SK-N-SH (cell line): Measurements from ENCODE around the gene WDFY1. TPM values are rescaled to one million over a fixed set of nuclear protein-coding genes. Genes with fewer than 3 reads are reported as not detected.

Experiments
- CTCF ChIA-PET: fragments of 300-600, 350-600 bp; formaldehyde crosslinking; extraction: SDS; loops from one replicate; lab custom pipeline; 2021; lab: Yijun Ruan, JAX
- POLR2A ChIA-PET: fragments of 350-600 bp; sonication (Branson Sonifier 250); formaldehyde crosslinking; extraction: SDS; loops from one replicate; lab custom pipeline; 2020; ENCODE audit warnings: antibody characterized with exemption, inconsistent platforms; lab: Yijun Ruan, JAX
- DNase-seq: peaks from one replicate; pipeline ENCODE4 v3.0.0; 2012
- H2AFZ ChIP-seq: fragments of 200-600 bp; sonication (generic); 2 replicates; pipeline ENCODE4 v1.8.1; 2016; ENCODE audit warnings: antibody characterized with exemption, mild to moderate bottlenecking, low read depth
- H3F3A ChIP-seq: fragments of 200-600 bp; sonication (generic); replicated peaks from 2 replicates; pipeline ENCODE3; 2016; ENCODE audit warnings: antibody characterized with exemption, mild to moderate bottlenecking; ENCODE audit not compliant: insufficient read depth
- H3K27ac ChIP-seq, 2 experiments: fragments of 200-500 bp in 1 of 2; fragments of 200-600 bp in 1 of 2; sonication (Bioruptor generic) in 1 of 2; sonication (generic), shearing (Covaris generic) in 1 of 2; 2 replicates each; pipeline versions ENCODE4 v1.5.1 to v1.6.1; 2014 to 2016; ENCODE audit warnings: low read depth in 2 of 2, inconsistent platforms in 1 of 2, low read length in 1 of 2, mild to moderate bottlenecking in 1 of 2, mixed read lengths in 1 of 2
- H3K27me3 ChIP-seq: fragments of 200-600 bp; sonication (generic), shearing (Covaris generic); 2 replicates; pipeline ENCODE4 v1.6.1; 2016; ENCODE audit warnings: mixed run types; ENCODE audit not compliant: insufficient read depth
- H3K36me3 ChIP-seq, 2 experiments: fragments of 200-500 bp in 1 of 2; fragments of 200-600 bp in 1 of 2; sonication (Bioruptor generic) in 1 of 2; sonication (generic) in 1 of 2; replicated peaks in 1 of 2; 2 replicates each; pipeline versions ENCODE3 to v1.5.1; 2014 to 2016; ENCODE audit warnings: low read length in 1 of 2, mild to moderate bottlenecking in 1 of 2; ENCODE audit not compliant: insufficient read depth in 2 of 2, control insufficient read depth in 1 of 2
- H3K4me1 ChIP-seq, 2 experiments: fragments of 200-500 bp in 1 of 2; fragments of 200-600 bp in 1 of 2; sonication (Bioruptor generic) in 1 of 2; sonication (generic), shearing (Covaris generic) in 1 of 2; 2 replicates each; pipeline versions ENCODE4 v1.5.1 to v1.6.1; 2014 to 2016; ENCODE audit warnings: low read depth in 1 of 2, low read length in 1 of 2, mixed run types in 1 of 2; ENCODE audit not compliant: insufficient read depth in 2 of 2, control insufficient read depth in 1 of 2
- H3K4me2 ChIP-seq: fragments of 200-600 bp; sonication (generic), shearing (Covaris generic); 2 replicates; pipeline ENCODE4 v1.6.1; 2017; ENCODE audit warnings: mixed run types
- H3K4me3 ChIP-seq, 2 experiments: fragments of 200-500 bp in 1 of 2; fragments of 200-600 bp in 1 of 2; sonication (Bioruptor generic) in 1 of 2; sonication (generic), shearing (Covaris generic) in 1 of 2; 2 replicates each; pipeline versions ENCODE4 v1.5.1 to v1.8.1; 2014 to 2016; ENCODE audit warnings: low read depth in 2 of 2, inconsistent platforms in 1 of 2, low read length in 1 of 2, mild to moderate bottlenecking in 1 of 2, mixed read lengths in 1 of 2, moderate library complexity in 1 of 2
- H3K79me2 ChIP-seq: fragments of 200-600 bp; sonication (generic); 2 replicates; pipeline ENCODE4 v1.8.1; 2017; ENCODE audit warnings: mild to moderate bottlenecking; ENCODE audit not compliant: insufficient read depth
- H3K9ac ChIP-seq: fragments of 200-600 bp; sonication (generic); 2 replicates; pipeline ENCODE4 v1.6.1; 2017; ENCODE audit warnings: mixed run types
- H3K9me2 ChIP-seq: fragments of 200-600 bp; sonication (generic); 2 replicates; pipeline ENCODE4 v1.6.1; 2017; ENCODE audit warnings: mixed run types
- H3K9me3 ChIP-seq: fragments of 200-600 bp; sonication (generic); 2 replicates; pipeline ENCODE4 v1.6.1; 2017; ENCODE audit warnings: mixed run types, mild to moderate bottlenecking, moderate library complexity
- H4K20me1 ChIP-seq: fragments of 200-600 bp; sonication (generic); 2 replicates; pipeline ENCODE4 v1.6.1; 2017; ENCODE audit warnings: mild to moderate bottlenecking, mixed run types; ENCODE audit not compliant: insufficient read depth
- CHD2 ChIP-seq: fragments of 150-350 bp; IDR thresholded peaks from 2 replicates; pipeline ENCODE4 v1.6.1; 2018; ENCODE audit warnings: low read length; ENCODE audit not compliant: partially characterized antibody
- CTCF ChIP-seq: fragments of 200-600 bp; sonication (generic); IDR thresholded peaks from 2 replicates; pipeline ENCODE4 v1.6.1; 2017; ENCODE audit warnings: antibody characterized with exemption, mild to moderate bottlenecking, moderate library complexity
- EP300 ChIP-seq, 2 experiments: IDR thresholded peaks; 2 replicates each; pipeline versions ENCODE4 v1.4.0 to v1.6.1; 2012; ENCODE audit warnings: borderline replicate concordance in 1 of 2, low read depth in 1 of 2, low read length in 1 of 2
- EZH2phosphoT487 ChIP-seq: fragments of 200-600 bp; sonication (generic); IDR thresholded peaks from 2 replicates; pipeline ENCODE4 v1.6.1; 2017; ENCODE audit warnings: low read depth, mixed run types, mild to moderate bottlenecking, antibody characterized with exemption, moderate library complexity, borderline replicate concordance
- FOSL2 ChIP-seq: IDR thresholded peaks from 2 replicates; pipeline ENCODE4 v1.4.0; 2012; ENCODE audit warnings: low read depth, mild to moderate bottlenecking, moderate library complexity, borderline replicate concordance
- FOXM1 ChIP-seq: IDR thresholded peaks from 2 replicates; pipeline ENCODE4 v1.4.0; 2012; ENCODE audit warnings: low read depth, mild to moderate bottlenecking
- GATA2 ChIP-seq: sonication (generic); formaldehyde crosslinking; IDR thresholded peaks from 2 replicates; pipeline ENCODE4 v1.5.0; 2020; ENCODE audit warnings: mild to moderate bottlenecking, missing genetic modification reagents
- JUND ChIP-seq: IDR thresholded peaks from 2 replicates; pipeline ENCODE4 v1.4.0; 2012
- MXI1 ChIP-seq: IDR thresholded peaks from 2 replicates; pipeline ENCODE4 v1.6.1; 2012; ENCODE audit warnings: mild to moderate bottlenecking, low read depth, low read length, improper control_type of control experiment
- POLR2AphosphoS5 ChIP-seq: IDR thresholded peaks from 2 replicates; pipeline ENCODE4 v1.6.1; 2012; ENCODE audit warnings: low read depth, low read length
- RCOR1 ChIP-seq: fragments of 150-350 bp; IDR thresholded peaks from 2 replicates; pipeline ENCODE4 v1.6.1; 2017; ENCODE audit warnings: antibody characterized with exemption, low read length
- RFX5 ChIP-seq: IDR thresholded peaks from 2 replicates; pipeline ENCODE4 v1.6.1; 2012; ENCODE audit warnings: mild to moderate bottlenecking, improper control_type of control experiment, low read length
- RXRA ChIP-seq: IDR thresholded peaks from 2 replicates; pipeline ENCODE4 v1.4.0; 2012; ENCODE audit warnings: low read depth, mild to moderate bottlenecking, borderline replicate concordance
- SIN3A ChIP-seq: IDR thresholded peaks from 2 replicates; pipeline ENCODE4 v1.6.1; 2012; ENCODE audit warnings: low read depth, mild to moderate bottlenecking, low read length, moderate library complexity, borderline replicate concordance
- TEAD4 ChIP-seq: IDR thresholded peaks from 2 replicates; pipeline ENCODE4 v1.4.0; 2012; ENCODE audit warnings: mild to moderate bottlenecking, borderline replicate concordance; ENCODE audit not compliant: insufficient read depth
- USF1 ChIP-seq: IDR thresholded peaks from 2 replicates; pipeline ENCODE4 v1.4.0; 2012; ENCODE audit warnings: low read depth, borderline replicate concordance
- YY1 ChIP-seq: IDR thresholded peaks from 2 replicates; pipeline ENCODE4 v1.4.0; 2012; ENCODE audit warnings: low read depth, mild to moderate bottlenecking
- WGBS: methylation state at CpG from one replicate; pipeline ENCODE4 v1.1.6; 2017; ENCODE audit warnings: low lambda C conversion rate; 5-methylcytosine and 5-hydroxymethylcytosine counted together
- polyA plus RNA-seq, 3 experiments: library from polyadenylated mRNA; depleted of rRNA; stranded (reverse); fragments of >200 nt; gene quantifications; 2 replicates each; pipeline ENCODE4 v1.2.3, GENCODE V29; 2012

WDFY1 gene
- polyA plus RNA-seq, 1 of the 3 experiments (the other 2 are of a cell fraction): 21.7 TPM

GRCh38 chr2:223936862-223937326 lies 8.2 kb downstream of the WDFY1 start:
- Histone ChIP-seq H3K9me3 (no peaks in the 10 kb centered on the region), H3F3A (peaks cover 14% of the 10 kb centered on the region), H3K4me1 (peaks cover 15 to 43% of the 10 kb centered on the region in 2 experiments), H3K27me3 (no peaks in the 10 kb centered on the region), H3K27ac (no peak overlapping the region), H3K79me2 (peaks cover 100% of the 10 kb centered on the region)
- POLR2A ChIA-PET: no interaction called here
- TF ChIP-seq MXI1: no peak
- no peak for TF ChIP-seq FOSL2
- no peak for TF ChIP-seq TEAD4
- TF ChIP-seq RFX5: no peak
- TF ChIP-seq POLR2AphosphoS5: no peak
- no peak for TF ChIP-seq FOXM1
- TF ChIP-seq RCOR1: no peak
- TF ChIP-seq, all 33 proteins: peak for 0
- 92% methylated on average over 5 of the region's 5 CpGs for WGBS
- CTCF ChIA-PET: interaction anchor here (0.7 to 1.8 kb wide), 2 partner anchors 33 to 1021 kb away, joined by 3 to 8 read pairs; no protein-coding TSS in a partner anchor
- no peak overlapping the region for H3K4me2 ChIP-seq
- peaks cover 0 to 9% of the 10 kb centered on the region in 2 experiments for H3K36me3 ChIP-seq
- no peak for DNase-seq
- H4K20me1 ChIP-seq: peaks cover 44% of the 10 kb centered on the region
- no peak overlapping the region for H3K4me3 ChIP-seq
- H3K9ac ChIP-seq: no peak overlapping the region
- no peaks in the 10 kb centered on the region for H3K9me2 ChIP-seq
- H2AFZ ChIP-seq: no peak overlapping the region

- no peak overlapping the region for H3K9ac ChIP-seq
- CTCF ChIA-PET: interaction anchor here (1.1 to 1.8 kb wide), 2 partner anchors 11 to 35 kb away, joined by 4 to 8 read pairs; no protein-coding TSS in a partner anchor
- peaks cover 100% of the 10 kb centered on the region for H3K79me2 ChIP-seq
- no peaks in the 10 kb centered on the region for H3K9me2 ChIP-seq
- no peak overlapping the region for H3K4me3 ChIP-seq
- H3K27ac ChIP-seq: no peak overlapping the region
- TF ChIP-seq CTCF: no peak
- TF ChIP-seq YY1: no peak
- TF ChIP-seq GATA2 (CRISPR knock-in tag): no peak
- no peak for TF ChIP-seq USF1
- TF ChIP-seq CHD2: no peak
- no peak for TF ChIP-seq SIN3A
- TF ChIP-seq RCOR1: no peak
- no peak for TF ChIP-seq FOSL2
- TF ChIP-seq FOXM1: no peak
- no peak for TF ChIP-seq EP300 (IDR thresholded peaks at IDR 0.05; ENCODE audit: borderline replicate concordance in 1 of 2, low read depth in 1 of 2, low read length in 1 of 2)
- TF ChIP-seq EZH2phosphoT487: no peak
- no peak for TF ChIP-seq JUND
- no peak for TF ChIP-seq RXRA
- H4K20me1 ChIP-seq: peaks cover 45% of the 10 kb centered on the region
- H3K36me3 ChIP-seq: peaks cover 0 to 9% of the 10 kb centered on the region in 2 experiments
- H3F3A ChIP-seq: peaks cover 7% of the 10 kb centered on the region
- no peak for DNase-seq
- H3K4me2 ChIP-seq: no peak overlapping the region
- H3K27me3 ChIP-seq: no peaks in the 10 kb centered on the region
- peaks cover 18 to 37% of the 10 kb centered on the region in 2 experiments; a peak in 3 of 4 replicates for H3K4me1 ChIP-seq
- POLR2A ChIA-PET: no interaction called here
- no peak overlapping the region for H2AFZ ChIP-seq
- H3K9me3 ChIP-seq: no peaks in the 10 kb centered on the region
Observed at GRCh38 chr2:223935459-223936125, 9.5 kb downstream of the WDFY1 start.
